ENCODE measurements around the gene PARN. TPM values are rescaled to one million over a fixed set of nuclear protein-coding genes. Genes with fewer than 3 reads are reported as not detected.

Gene PARN
- total and polyA plus RNA-seq, 2 of the 4 experiments (the other 2 are of a cell fraction), result 24.6 to 25.1 TPM

GRCh38 chr16:14531613-14532012 is 98.4 kb downstream of the PARN start:
- H3K4me2 ChIP-seq (ENCODE audit: low read depth, low read length), result no peak overlapping the region
- H3K36me3 ChIP-seq (ENCODE audit: control insufficient read depth, insufficient read depth, low read length), result no peaks in the 10 kb centered on the region
- H2AK9ac ChIP-seq (replicated peaks; ENCODE audit: low read depth, low read length, poor library complexity), result no peak overlapping the region
- H2AFZ ChIP-seq (replicated peaks; ENCODE audit: low read length, poor library complexity), result no peak overlapping the region
- peaks cover 8% of the 10 kb centered on the region for H3K4me1 ChIP-seq (ENCODE audit: control insufficient read depth, insufficient read depth, low read length)
- dilution Hi-C loops (cut with HindIII; ENCODE audit: low sequenced_read_pairs, unreplicated experiment) (no loop called here), in situ Hi-C loops (cut with MboI; ENCODE audit: low sequenced_read_pairs) (no loop called here), intact Hi-C loops (cut with micrococcal nuclease) (no loop called here)
- no peaks in the 10 kb centered on the region for H4K20me1 ChIP-seq (ENCODE audit: insufficient read depth, low read length)
- no peak overlapping the region for H3K14ac ChIP-seq (replicated peaks; ENCODE audit: low read depth, low read length)
- no peak overlapping the region for H2BK5ac ChIP-seq (ENCODE audit: low read depth, low read length, poor library complexity, severe bottlenecking)
- H4K91ac ChIP-seq (ENCODE audit: insufficient read depth, low read depth, low read length), result no peak overlapping the region
- ChIA-PET POLR2A (ENCODE audit: unreplicated experiment) (no interaction called here), CTCF (no interaction called here)
- WGBS, 2 experiments (ENCODE audit: extremely low coverage in 2 of 2, insufficient read length in 1 of 2), result 90% methylated on average over 2 of the region's 5 CpGs; no CpG with 5 or more reads in 1 of the 2 experiments
- H2BK15ac ChIP-seq (ENCODE audit: low read depth, low read length), result no peak overlapping the region
- no peak overlapping the region for H4K5ac ChIP-seq (ENCODE audit: low read depth, low read length)
- H3K9me1 ChIP-seq (ENCODE audit: insufficient read depth, low read length), result peaks cover 3% of the 10 kb centered on the region; the same call in 1 of the 2 replicates
- no peak for DNase-seq
- H3K18ac ChIP-seq (ENCODE audit: low read depth, low read length), result no peak overlapping the region
- no peak for TF ChIP-seq POLR2A (IDR thresholded peaks at IDR 0.05; ENCODE audit: low read depth, low read length)
- TF ChIP-seq MAFK (IDR thresholded peaks at IDR 0.05; ENCODE audit: low read depth, low read length), result no peak
- no peak for TF ChIP-seq SMC3 (IDR thresholded peaks at IDR 0.05; ENCODE audit: low read depth, low read length)
- no peak for TF ChIP-seq ELK1 (IDR thresholded peaks at IDR 0.05; ENCODE audit: borderline replicate concordance, low read depth, low read length)
- TF ChIP-seq CEBPB (IDR thresholded peaks at IDR 0.05; ENCODE audit: low read depth, low read length), result no peak
- no peak for TF ChIP-seq USF2 (IDR thresholded peaks at IDR 0.05; ENCODE audit: low read depth, low read length)
- no peak for TF ChIP-seq CHD1 (IDR thresholded peaks at IDR 0.05; ENCODE audit: low read depth, low read length)
- TF ChIP-seq BHLHE40 (IDR thresholded peaks at IDR 0.05; ENCODE audit: low read depth, low read length), result no peak
- no peak for TF ChIP-seq CTCF (conservative IDR thresholded peaks at IDR 0.05; ENCODE audit: low read depth, low read length)
- no peak for TF ChIP-seq FOS (IDR thresholded peaks at IDR 0.05; ENCODE audit: low read depth, low read length)
- TF ChIP-seq RAD21 (IDR thresholded peaks at IDR 0.05; ENCODE audit: low read length), result no peak
- no peak for TF ChIP-seq RCOR1 (IDR thresholded peaks at IDR 0.05; ENCODE audit: insufficient replicate concordance, low read length)
- TF ChIP-seq MAZ (IDR thresholded peaks at IDR 0.05; ENCODE audit: borderline replicate concordance, low read depth, low read length), result no peak
- no peak for TF ChIP-seq MXI1 (IDR thresholded peaks at IDR 0.05; ENCODE audit: borderline replicate concordance, low read depth, low read length)
- no peak for TF ChIP-seq RFX5 (IDR thresholded peaks at IDR 0.05; ENCODE audit: low read depth, low read length)
- H2AK5ac ChIP-seq (ENCODE audit: low read depth, low read length), result no peak overlapping the region
- H3K9me3 ChIP-seq (ENCODE audit: control insufficient read depth, insufficient read depth, low read length), result no peaks in the 10 kb centered on the region
- BruUV-seq (replicated peaks), result no TSS peak
- no peak overlapping the region for H3K4me3 ChIP-seq (ENCODE audit: insufficient read depth, low read depth, low read length)
- no peak overlapping the region for H3K4ac ChIP-seq (ENCODE audit: low read depth, low read length)
- no peak overlapping the region for H3K56ac ChIP-seq (ENCODE audit: extremely low read depth, insufficient read depth, low read length)
- H2BK120ac ChIP-seq (ENCODE audit: low read depth, low read length), result no peak overlapping the region
- ATAC-seq (ENCODE audit: low read depth), result no peak
- H3K23ac ChIP-seq (ENCODE audit: low read depth, low read length), result no peak overlapping the region
- no peak overlapping the region for H4K8ac ChIP-seq (ENCODE audit: low read depth in 2 of 2, low read length in 2 of 2)
- peaks cover 4% of the 10 kb centered on the region in 2 experiments; a peak in 2 of 4 replicates for H3K79me1 ChIP-seq (ENCODE audit: low read depth in 1 of 2, low read length in 2 of 2)
- H3K9ac ChIP-seq (ENCODE audit: low read depth, low read length), result no peak overlapping the region
- H3K27ac ChIP-seq (ENCODE audit: insufficient read depth, low read length), result no peak overlapping the region
- no peak overlapping the region for H2BK20ac ChIP-seq (ENCODE audit: low read depth, low read length)
- no peaks in the 10 kb centered on the region for H3K27me3 ChIP-seq (ENCODE audit: control insufficient read depth, insufficient read depth, low read length)
